AG04450 (cell line): ENCODE measurements around the gene EML6. TPM values are rescaled to one million over a fixed set of nuclear protein-coding genes. Genes with fewer than 3 reads are reported as not detected.

ENCODE experiments used
- CTCF ChIA-PET: fragments of 300-600, 350-600 bp; formaldehyde crosslinking; extraction: SDS; loops from one replicate; lab custom pipeline; 2022; ENCODE audit warnings: antibody characterized with exemption, inconsistent platforms; lab: Charles Lee
- POLR2A ChIA-PET: fragments of 350-600 bp; formaldehyde crosslinking; extraction: SDS; loops from one replicate; lab custom pipeline; 2021; ENCODE audit warnings: antibody characterized with exemption, inconsistent platforms; lab: Yijun Ruan, JAX
- DNase-seq: peaks from one replicate; pipeline ENCODE4 v3.0.0-alpha.2; 2011; ENCODE audit warnings: low read depth, low spot score
- H3K27ac ChIP-seq: one replicate; pipeline ENCODE4 v1.5.1; 2012; ENCODE audit warnings: low read depth, low read length, control low read depth
- H3K27me3 ChIP-seq: one replicate; pipeline ENCODE4 v1.6.0; 2012; ENCODE audit warnings: low read length; ENCODE audit not compliant: control insufficient read depth, insufficient read depth
- H3K4me3 ChIP-seq: 2 replicates; pipeline ENCODE4 v1.5.1; 2011; ENCODE audit warnings: mild to moderate bottlenecking, low read depth, low read length, control low read depth
- H3K9me3 ChIP-seq: 2 replicates; pipeline ENCODE4 v1.5.1; 2012; ENCODE audit warnings: low read length; ENCODE audit not compliant: control insufficient read depth, insufficient read depth
- polyA plus RNA-seq: library from polyadenylated mRNA; depleted of rRNA; stranded (reverse); fragments of >200 nt; gene quantifications from 2 replicates; pipeline ENCODE4 v1.2.3, GENCODE V29; 2011
- TF ChIP-seq, protein P1 (sequence below): IDR thresholded peaks from 2 replicates; pipeline ENCODE4 v1.5.1; 2011; ENCODE audit warnings: low read depth, low read length, control low read depth, inconsistent platforms

The EML6 gene
- polyA plus RNA-seq, 1 experiment, result 0.30 TPM

DNA sequence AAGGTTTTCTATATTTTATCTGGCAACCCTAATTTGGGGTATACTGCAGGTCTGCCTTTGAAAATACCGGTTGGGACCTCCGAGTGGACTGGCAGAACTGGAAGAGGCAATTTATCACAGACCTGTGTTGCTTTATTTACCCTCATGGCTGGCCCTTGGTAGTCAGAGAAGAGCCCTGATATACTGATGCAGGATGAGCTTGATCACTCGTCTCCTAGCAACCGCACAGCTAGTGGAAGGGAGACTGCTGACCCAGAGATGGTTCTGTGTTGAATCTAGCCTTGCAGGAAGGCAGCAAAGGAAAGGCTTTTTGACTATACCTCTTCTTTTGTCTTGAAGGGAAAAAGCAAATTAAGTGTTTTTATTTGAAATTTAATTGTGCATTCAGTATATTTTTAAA lies 154.7 kb downstream of the EML6 start:
- TF ChIP-seq, protein P1, sequence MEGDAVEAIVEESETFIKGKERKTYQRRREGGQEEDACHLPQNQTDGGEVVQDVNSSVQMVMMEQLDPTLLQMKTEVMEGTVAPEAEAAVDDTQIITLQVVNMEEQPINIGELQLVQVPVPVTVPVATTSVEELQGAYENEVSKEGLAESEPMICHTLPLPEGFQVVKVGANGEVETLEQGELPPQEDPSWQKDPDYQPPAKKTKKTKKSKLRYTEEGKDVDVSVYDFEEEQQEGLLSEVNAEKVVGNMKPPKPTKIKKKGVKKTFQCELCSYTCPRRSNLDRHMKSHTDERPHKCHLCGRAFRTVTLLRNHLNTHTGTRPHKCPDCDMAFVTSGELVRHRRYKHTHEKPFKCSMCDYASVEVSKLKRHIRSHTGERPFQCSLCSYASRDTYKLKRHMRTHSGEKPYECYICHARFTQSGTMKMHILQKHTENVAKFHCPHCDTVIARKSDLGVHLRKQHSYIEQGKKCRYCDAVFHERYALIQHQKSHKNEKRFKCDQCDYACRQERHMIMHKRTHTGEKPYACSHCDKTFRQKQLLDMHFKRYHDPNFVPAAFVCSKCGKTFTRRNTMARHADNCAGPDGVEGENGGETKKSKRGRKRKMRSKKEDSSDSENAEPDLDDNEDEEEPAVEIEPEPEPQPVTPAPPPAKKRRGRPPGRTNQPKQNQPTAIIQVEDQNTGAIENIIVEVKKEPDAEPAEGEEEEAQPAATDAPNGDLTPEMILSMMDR, result no peak
- Histone ChIP-seq H3K27ac (no peak overlapping the region), H3K27me3 (no peaks in the 10 kb centered on the region), H3K4me3 (no peak overlapping the region), H3K9me3 (no peaks in the 10 kb centered on the region)
- ChIA-PET CTCF (interaction anchor here (0.6 kb wide), 1 partner anchor 21 kb away, joined by 3 read pairs; no protein-coding TSS in a partner anchor), POLR2A (no interaction called here)
- DNase-seq, result no peak

DNA sequence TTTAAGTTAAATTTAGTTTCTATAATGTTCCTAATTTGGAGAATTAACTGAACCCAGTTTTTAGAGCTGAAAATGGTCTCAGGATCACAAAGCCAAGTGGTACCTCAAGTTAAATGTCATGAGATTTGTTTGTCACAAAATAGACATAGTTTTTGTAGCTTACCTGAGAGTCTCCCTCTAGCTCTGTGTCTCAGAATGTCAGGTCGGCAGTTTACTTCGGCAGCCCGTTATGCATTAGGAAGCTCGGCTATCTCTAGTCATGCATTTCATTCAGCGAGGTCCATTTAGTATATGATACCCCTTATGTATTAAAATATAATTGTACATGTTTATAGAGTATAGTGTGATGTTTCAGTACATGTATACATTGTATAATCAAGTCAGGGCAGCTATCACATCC lies 155.6 kb downstream of the EML6 start:
- Histone ChIP-seq H3K9me3 (no peaks in the 10 kb centered on the region), H3K27me3 (no peaks in the 10 kb centered on the region), H3K27ac (no peak overlapping the region), H3K4me3 (no peak overlapping the region)
- CTCF ChIA-PET, result no interaction called here
- TF ChIP-seq, protein P1, result no peak
- no peak for DNase-seq
- POLR2A ChIA-PET, result no interaction called here

DNA sequence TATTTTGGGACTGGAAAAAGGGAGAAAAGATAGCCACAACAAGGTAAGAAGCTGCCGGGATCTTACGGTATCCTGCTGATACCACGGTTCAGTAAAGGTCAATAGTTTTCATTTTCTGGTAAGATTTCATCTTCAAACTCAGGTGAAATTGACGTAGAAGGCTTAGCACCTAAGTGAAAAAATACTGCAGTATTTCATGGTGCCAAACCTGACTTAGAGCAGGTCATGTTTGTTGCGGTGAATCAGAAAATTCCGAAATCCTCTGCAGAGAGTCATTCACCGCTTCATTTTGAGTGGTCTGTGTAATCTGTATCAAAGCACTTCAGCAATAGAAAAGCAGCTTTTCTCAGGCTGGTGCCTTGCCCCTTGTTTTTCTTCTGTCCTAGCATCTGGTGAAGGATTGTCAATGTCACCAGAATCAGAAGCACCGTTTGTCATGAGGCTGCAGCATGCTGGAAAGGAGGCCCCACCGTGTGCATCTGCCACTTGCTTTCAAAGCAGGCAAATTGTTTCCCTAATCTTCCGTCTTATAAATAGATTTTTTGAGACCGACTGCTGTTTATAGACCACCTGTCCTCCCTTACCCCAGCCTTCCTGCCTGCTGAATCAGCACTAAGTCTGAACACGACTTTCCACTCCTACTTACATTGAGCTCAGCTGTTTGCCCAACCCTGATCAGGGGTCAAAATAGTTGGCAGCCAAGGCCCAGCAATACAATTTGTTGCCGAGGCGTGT lies 156.3 kb downstream of the EML6 start:
- H3K4me3 ChIP-seq, result no peak overlapping the region
- H3K27me3 ChIP-seq, result no peaks in the 10 kb centered on the region
- no peak overlapping the region for H3K27ac ChIP-seq
- ChIA-PET POLR2A (no interaction called here), CTCF (interaction anchor here (0.5 to 1.0 kb wide), 4 partner anchors 20 to 174 kb away, joined by 3 to 6 read pairs (median 3); no protein-coding TSS in a partner anchor)
- DNase-seq, result no peak
- no peaks in the 10 kb centered on the region for H3K9me3 ChIP-seq
- TF ChIP-seq, protein P1, result no peak

DNA sequence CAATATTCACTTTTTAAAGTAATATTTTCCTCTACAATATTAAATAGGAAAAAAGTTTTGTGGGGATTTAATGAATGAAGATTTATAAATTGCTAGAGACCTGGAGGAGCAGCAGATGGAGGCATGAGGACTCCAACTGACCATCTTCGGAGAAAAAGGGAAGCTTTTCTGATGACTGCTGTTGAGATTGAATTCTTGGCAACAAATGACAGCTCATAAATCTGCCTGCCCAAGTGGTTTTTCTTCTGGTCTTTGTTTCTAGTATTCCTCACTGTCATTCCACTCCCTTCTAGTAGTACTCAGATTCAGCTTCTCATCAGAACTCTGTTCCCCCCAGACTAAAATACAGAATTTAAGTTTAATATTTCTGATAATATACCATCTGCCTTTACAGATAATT lies 157.0 kb downstream of the EML6 start:
- TF ChIP-seq, protein P1, result no peak
- no peak overlapping the region for H3K4me3 ChIP-seq
- H3K9me3 ChIP-seq, result no peaks in the 10 kb centered on the region
- ChIA-PET POLR2A (no interaction called here), CTCF (interaction anchor here (0.5 to 1.0 kb wide), 4 partner anchors 19 to 175 kb away, joined by 3 to 6 read pairs (median 3); no protein-coding TSS in a partner anchor)
- no peaks in the 10 kb centered on the region for H3K27me3 ChIP-seq
- no peak for DNase-seq
- H3K27ac ChIP-seq, result no peak overlapping the region

DNA sequence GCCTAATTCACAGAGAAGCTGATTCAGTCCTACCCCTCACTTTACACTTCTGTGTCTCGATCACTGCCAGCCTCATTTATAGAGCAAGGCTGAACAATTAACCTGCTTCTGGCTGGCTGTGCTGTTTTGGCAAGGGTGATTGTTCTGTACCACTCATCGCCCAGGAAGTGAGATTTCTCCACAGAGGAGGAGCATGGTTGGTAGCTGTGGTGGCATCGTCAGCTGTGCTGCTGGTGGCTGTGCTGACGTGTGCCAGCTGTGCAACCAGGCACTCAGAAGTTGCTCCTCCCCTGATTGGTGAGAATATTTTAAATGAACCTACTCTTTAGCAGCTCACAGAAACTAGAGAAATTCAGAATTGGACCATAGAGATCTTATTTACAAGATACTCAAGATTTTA lies 158.3 kb downstream of the EML6 start:
- Histone ChIP-seq H3K27me3 (peaks cover 2% of the 10 kb centered on the region), H3K4me3 (no peak overlapping the region), H3K9me3 (no peaks in the 10 kb centered on the region), H3K27ac (no peak overlapping the region)
- ChIA-PET CTCF (interaction anchor here (0.7 kb wide), 1 partner anchor 191 kb away, joined by 3 read pairs; no protein-coding TSS in a partner anchor), POLR2A (no interaction called here)
- DNase-seq, result no peak
- TF ChIP-seq, protein P1, result no peak
